Measurements from ENCODE around the gene ICAM2.
A peak's percentile ranks its signal among the peaks of the same experiment; 100 is the strongest.

ICAM2 gene

DNA sequence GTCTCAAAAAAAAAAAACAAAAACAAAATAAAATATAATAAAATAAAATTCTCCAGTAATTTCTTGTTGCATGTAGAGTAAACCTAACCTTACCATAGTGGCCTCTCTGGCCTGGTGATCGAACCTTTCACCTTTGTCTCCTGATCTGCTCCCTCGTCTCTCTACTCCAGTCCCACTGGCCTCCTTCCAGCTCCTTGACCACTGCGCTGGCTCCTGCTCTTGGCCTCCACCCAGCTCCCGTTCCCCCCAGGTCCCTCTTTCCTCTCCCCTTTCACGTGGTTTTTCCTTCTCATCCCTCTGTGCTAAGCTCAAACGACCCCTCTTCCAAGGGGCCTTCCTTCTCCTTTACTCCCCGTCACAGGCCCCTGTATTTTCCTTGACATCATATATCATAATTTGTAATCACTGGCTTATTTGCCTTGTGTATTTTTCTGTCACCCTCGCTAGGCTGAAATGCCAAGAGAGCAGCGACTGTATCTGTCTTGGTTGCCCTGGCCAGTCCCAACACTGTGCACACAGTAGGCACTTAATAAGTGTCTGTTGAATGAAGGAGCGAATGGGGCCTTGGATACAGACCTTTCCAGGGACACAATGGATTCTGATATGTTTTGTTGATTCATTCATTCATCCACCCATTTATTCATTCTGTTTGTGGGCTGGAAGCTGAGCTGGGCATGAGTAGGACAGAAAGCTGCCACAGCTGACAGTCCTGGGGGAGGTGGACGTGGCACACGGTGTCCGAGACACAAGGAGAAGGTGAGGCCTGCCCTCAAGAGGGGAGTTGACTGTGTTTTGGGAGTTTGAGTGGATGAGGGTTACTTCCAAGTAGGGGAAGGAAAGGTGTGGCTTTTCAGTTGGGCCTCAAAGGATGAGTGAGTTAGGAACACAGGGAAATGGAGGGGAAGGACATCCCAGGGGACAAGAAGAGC is 41.9 kb downstream of the ICAM2 start:
- no peak for DNase-seq
- WGBS = 87% methylated on average over 12 of the region's 13 CpGs
- H3K4me1 ChIP-seq (ENCODE audit: control insufficient read depth, insufficient read depth, low read depth, low read length) = peaks cover 16% of the 10 kb centered on the region
- H3K18ac ChIP-seq (ENCODE audit: low read depth in 1 of 2, low read length in 2 of 2) = no peak overlapping the region
- no peak overlapping the region for H2AK5ac ChIP-seq (ENCODE audit: low read length, severe bottlenecking)
- no peaks in the 10 kb centered on the region for H3K79me1 ChIP-seq (replicated peaks; ENCODE audit: low read length, poor library complexity, severe bottlenecking)
- H2BK15ac ChIP-seq (ENCODE audit: low read depth, poor library complexity, severe bottlenecking) = no peak overlapping the region
- H3K4ac ChIP-seq (ENCODE audit: low read depth in 1 of 2, low read length in 2 of 2) = no peak overlapping the region
- no peak overlapping the region for H3K4me2 ChIP-seq (ENCODE audit: low read length, poor library complexity, severe bottlenecking)
- no peak overlapping the region for H2BK12ac ChIP-seq (ENCODE audit: low read length in 2 of 2)
- no peak overlapping the region for H4K8ac ChIP-seq (ENCODE audit: low read length)
- no peak overlapping the region for H3K23ac ChIP-seq (ENCODE audit: low read length in 2 of 2)
- H2BK5ac ChIP-seq (ENCODE audit: low read depth, low read length, poor library complexity, severe bottlenecking) = no peak overlapping the region
- no peak overlapping the region for H2AFZ ChIP-seq (ENCODE audit: low read depth, low read length)
- no peak overlapping the region for H3K4me3 ChIP-seq (ENCODE audit: insufficient read depth in 1 of 2, low read depth in 1 of 2, low read length in 2 of 2)
- H3K36me3 ChIP-seq (ENCODE audit: control insufficient read depth in 1 of 2, insufficient read depth in 2 of 2, low read depth in 1 of 2, low read length in 2 of 2) = no peaks in the 10 kb centered on the region
- H3K14ac ChIP-seq (ENCODE audit: low read length in 2 of 2) = no peak overlapping the region
- no peak overlapping the region for H3K27ac ChIP-seq (ENCODE audit: low read length, poor library complexity, severe bottlenecking)
- no peak overlapping the region for H4K91ac ChIP-seq (ENCODE audit: low read length)
- no peak overlapping the region for H3K9ac ChIP-seq (ENCODE audit: low read length)
- H3K27me3 ChIP-seq (ENCODE audit: control insufficient read depth in 1 of 2, insufficient read depth in 1 of 2, low read length in 2 of 2) = peaks cover 7 to 11% of the 10 kb centered on the region in 2 experiments
- H3K9me3 ChIP-seq (ENCODE audit: control insufficient read depth, low read length) = peaks cover 5% of the 10 kb centered on the region
- H2BK120ac ChIP-seq (ENCODE audit: low read depth, low read length) = no peak overlapping the region

DNA sequence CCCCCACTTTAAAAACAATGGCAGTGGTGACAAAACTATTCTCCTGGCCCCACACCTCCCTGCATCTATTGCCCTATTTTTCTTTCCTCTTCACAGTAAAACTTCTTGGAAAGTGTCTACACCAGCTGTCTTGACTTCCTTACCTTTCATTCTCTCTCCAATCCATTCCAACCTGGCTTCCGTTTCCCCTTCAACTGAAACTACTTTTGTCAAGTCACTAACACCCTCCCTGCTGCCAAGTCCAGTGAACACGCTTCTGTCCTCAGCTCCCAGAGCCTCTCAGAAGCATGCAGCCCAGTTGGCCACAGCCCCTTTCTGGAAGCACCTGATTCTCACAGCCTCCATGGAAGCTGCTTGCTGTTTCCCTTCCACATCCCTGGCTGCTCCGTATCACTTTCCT is 43.7 kb downstream of the ICAM2 start:
- Histone ChIP-seq H3K27me3 (ENCODE audit: control insufficient read depth in 1 of 2, insufficient read depth in 1 of 2, low read length in 2 of 2) (peaks cover 7 to 11% of the 10 kb centered on the region in 2 experiments), H2BK120ac (ENCODE audit: low read depth, low read length) (no peak overlapping the region), H3K23ac (ENCODE audit: low read length in 2 of 2) (no peak overlapping the region), H3K9ac (ENCODE audit: low read length) (no peak overlapping the region), H2AK5ac (ENCODE audit: low read length, severe bottlenecking) (no peak overlapping the region), H2AFZ (ENCODE audit: low read depth, low read length) (no peak overlapping the region), H3K9me3 (ENCODE audit: control insufficient read depth, low read length) (peaks cover under 1% of the 10 kb centered on the region), H4K8ac (ENCODE audit: low read length) (no peak overlapping the region), H3K14ac (ENCODE audit: low read length in 2 of 2) (no peak overlapping the region), H3K4ac (ENCODE audit: low read depth in 1 of 2, low read length in 2 of 2) (no peak overlapping the region), H3K36me3 (ENCODE audit: control insufficient read depth in 1 of 2, insufficient read depth in 2 of 2, low read depth in 1 of 2, low read length in 2 of 2) (no peaks in the 10 kb centered on the region), H3K4me3 (ENCODE audit: insufficient read depth in 1 of 2, low read depth in 1 of 2, low read length in 2 of 2) (no peak overlapping the region), H4K91ac (ENCODE audit: low read length) (no peak overlapping the region), H2BK5ac (ENCODE audit: low read depth, low read length, poor library complexity, severe bottlenecking) (no peak overlapping the region), H3K4me2 (ENCODE audit: low read length, poor library complexity, severe bottlenecking) (no peak overlapping the region), H2BK12ac (ENCODE audit: low read length in 2 of 2) (no peak overlapping the region), H3K18ac (ENCODE audit: low read depth in 1 of 2, low read length in 2 of 2) (no peak overlapping the region), H3K79me1 (replicated peaks; ENCODE audit: low read length, poor library complexity, severe bottlenecking) (no peaks in the 10 kb centered on the region), H3K27ac (ENCODE audit: low read length, poor library complexity, severe bottlenecking) (no peak overlapping the region), H3K4me1 (ENCODE audit: control insufficient read depth, insufficient read depth, low read depth, low read length) (peaks cover 17% of the 10 kb centered on the region), H2BK15ac (ENCODE audit: low read depth, poor library complexity, severe bottlenecking) (no peak overlapping the region)
- DNase-seq = no peak
- WGBS = 84% methylated on average over 3 of the region's 3 CpGs

DNA sequence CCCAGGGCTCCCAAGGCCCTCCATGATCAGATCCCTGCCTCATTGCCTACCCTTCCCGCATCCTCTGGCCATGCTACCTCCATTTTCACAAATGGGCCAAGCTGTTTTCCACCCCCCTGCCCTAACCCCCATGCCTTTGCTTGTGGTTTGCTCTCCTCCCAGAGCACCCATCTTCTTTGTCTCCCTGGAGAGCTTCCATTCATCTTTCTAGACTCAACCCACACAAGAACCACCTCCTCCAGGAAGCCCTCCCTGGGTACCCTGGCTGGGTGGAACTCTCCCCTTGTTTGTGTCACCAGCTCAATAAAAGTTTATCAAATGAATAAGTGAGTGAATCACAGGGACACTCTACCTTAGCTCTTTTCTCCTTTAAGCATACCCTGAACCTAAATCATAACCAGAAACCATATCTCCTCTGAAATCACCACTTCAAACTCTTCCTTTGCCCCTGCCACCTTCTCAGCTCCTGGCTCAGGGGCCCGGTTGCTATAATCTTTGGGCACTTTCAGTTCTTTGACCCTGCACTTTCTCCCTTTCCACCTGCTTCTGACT is 44.8 kb downstream of the ICAM2 start:
- Histone ChIP-seq H3K23ac (ENCODE audit: low read length in 2 of 2) (no peak overlapping the region), H4K8ac (ENCODE audit: low read length) (no peak overlapping the region), H2BK12ac (ENCODE audit: low read length in 2 of 2) (no peak overlapping the region), H2BK120ac (ENCODE audit: low read depth, low read length) (no peak overlapping the region), H3K9ac (ENCODE audit: low read length) (no peak overlapping the region), H3K79me1 (replicated peaks; ENCODE audit: low read length, poor library complexity, severe bottlenecking) (no peaks in the 10 kb centered on the region), H3K4me1 (ENCODE audit: control insufficient read depth, insufficient read depth, low read depth, low read length) (peaks cover 17% of the 10 kb centered on the region), H3K9me3 (ENCODE audit: control insufficient read depth, low read length) (no peaks in the 10 kb centered on the region), H3K36me3 (ENCODE audit: control insufficient read depth in 1 of 2, insufficient read depth in 2 of 2, low read depth in 1 of 2, low read length in 2 of 2) (no peaks in the 10 kb centered on the region), H3K4ac (ENCODE audit: low read depth in 1 of 2, low read length in 2 of 2) (no peak overlapping the region), H3K4me2 (ENCODE audit: low read length, poor library complexity, severe bottlenecking) (no peak overlapping the region), H2AFZ (ENCODE audit: low read depth, low read length) (no peak overlapping the region), H3K18ac (ENCODE audit: low read depth in 1 of 2, low read length in 2 of 2) (no peak overlapping the region), H3K4me3 (ENCODE audit: insufficient read depth in 1 of 2, low read depth in 1 of 2, low read length in 2 of 2) (no peak overlapping the region), H4K91ac (ENCODE audit: low read length) (no peak overlapping the region), H2BK5ac (ENCODE audit: low read depth, low read length, poor library complexity, severe bottlenecking) (no peak overlapping the region), H2BK15ac (ENCODE audit: low read depth, poor library complexity, severe bottlenecking) (no peak overlapping the region), H3K14ac (ENCODE audit: low read length in 2 of 2) (no peak overlapping the region), H2AK5ac (ENCODE audit: low read length, severe bottlenecking) (no peak overlapping the region), H3K27ac (ENCODE audit: low read length, poor library complexity, severe bottlenecking) (no peak overlapping the region), H3K27me3 (ENCODE audit: control insufficient read depth in 1 of 2, insufficient read depth in 1 of 2, low read length in 2 of 2) (peaks cover 7 to 11% of the 10 kb centered on the region in 2 experiments)
- WGBS = 92% methylated on average over 2 of the region's 2 CpGs
- no peak for DNase-seq

DNA sequence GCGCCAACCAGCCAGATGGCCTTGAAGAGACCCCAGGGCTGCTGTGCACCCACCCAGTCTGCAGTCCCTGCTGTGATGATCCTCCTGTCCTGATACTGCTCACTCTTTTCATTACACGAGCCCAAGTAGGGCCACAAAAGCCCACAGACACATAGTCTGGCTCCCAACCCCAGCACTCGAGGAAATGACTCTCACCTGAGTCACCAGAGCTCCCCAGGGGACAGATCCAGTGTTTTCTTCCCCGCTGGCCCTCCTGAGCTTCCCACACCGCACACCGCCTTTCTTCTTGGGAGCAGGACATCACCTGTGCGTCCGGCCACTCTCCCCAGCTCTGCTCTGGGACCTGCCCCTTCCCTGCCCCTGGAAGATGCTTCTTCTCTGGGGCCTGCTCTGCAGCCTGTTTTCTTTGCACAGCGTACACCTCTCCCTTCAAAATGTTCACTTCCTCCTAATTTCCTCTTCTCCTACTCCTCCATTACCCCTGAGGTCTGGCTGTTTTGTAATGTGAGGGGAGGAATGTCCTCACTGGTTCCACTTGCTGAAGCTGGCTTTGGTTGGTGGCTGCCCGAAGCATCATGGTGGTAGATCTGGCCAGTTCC is 45.7 kb downstream of the ICAM2 start:
- Histone ChIP-seq H3K27me3 (ENCODE audit: control insufficient read depth in 1 of 2, insufficient read depth in 1 of 2, low read length in 2 of 2) (peaks cover 7 to 19% of the 10 kb centered on the region in 2 experiments), H2BK15ac (ENCODE audit: low read depth, poor library complexity, severe bottlenecking) (no peak overlapping the region), H4K91ac (ENCODE audit: low read length) (no peak overlapping the region), H3K9ac (ENCODE audit: low read length) (peak overlapping the region; percentile 29), H3K4me3 (ENCODE audit: insufficient read depth in 1 of 2, low read depth in 1 of 2, low read length in 2 of 2) (no peak overlapping the region), H2AK5ac (ENCODE audit: low read length, severe bottlenecking) (no peak overlapping the region), H3K79me1 (replicated peaks; ENCODE audit: low read length, poor library complexity, severe bottlenecking) (no peaks in the 10 kb centered on the region), H3K9me3 (ENCODE audit: control insufficient read depth, low read length) (no peaks in the 10 kb centered on the region), H3K18ac (ENCODE audit: low read depth in 1 of 2, low read length in 2 of 2) (no peak overlapping the region), H3K23ac (ENCODE audit: low read length in 2 of 2) (no peak overlapping the region), H3K4ac (ENCODE audit: low read depth in 1 of 2, low read length in 2 of 2) (no peak overlapping the region), H3K4me2 (ENCODE audit: low read length, poor library complexity, severe bottlenecking) (no peak overlapping the region), H3K14ac (ENCODE audit: low read length in 2 of 2) (no peak overlapping the region), H3K27ac (ENCODE audit: low read length, poor library complexity, severe bottlenecking) (no peak overlapping the region), H3K36me3 (ENCODE audit: control insufficient read depth in 1 of 2, insufficient read depth in 2 of 2, low read depth in 1 of 2, low read length in 2 of 2) (no peaks in the 10 kb centered on the region), H2BK120ac (ENCODE audit: low read depth, low read length) (no peak overlapping the region), H4K8ac (ENCODE audit: low read length) (no peak overlapping the region), H2BK5ac (ENCODE audit: low read depth, low read length, poor library complexity, severe bottlenecking) (no peak overlapping the region), H2BK12ac (ENCODE audit: low read length in 2 of 2) (no peak overlapping the region), H2AFZ (ENCODE audit: low read depth, low read length) (no peak overlapping the region), H3K4me1 (ENCODE audit: control insufficient read depth, insufficient read depth, low read depth, low read length) (peaks cover 17% of the 10 kb centered on the region)
- DNase-seq = peak; percentile 43
- 49% methylated on average over 9 of the region's 10 CpGs for WGBS

Measured in mesenchymal stem cell (in vitro differentiated cells and primary cell).